NB4 (cell line): ENCODE data around the gene LMO3.

ENCODE experiments used
- DNase-seq: peaks from one replicate; pipeline ENCODE4 v3.0.0; 2010; ENCODE audit warnings: low read depth
- H3K4me3 ChIP-seq: one replicate; pipeline ENCODE4 v1.5.1; 2011; ENCODE audit warnings: mild to moderate bottlenecking, low read depth, low read length, moderate library complexity
- CTCF ChIP-seq: IDR thresholded peaks from one replicate; pipeline ENCODE4 v1.5.1; 2012; ENCODE audit warnings: low read depth, low read length
- MAX ChIP-seq: IDR thresholded peaks from 2 replicates; pipeline ENCODE4 v1.6.1; 2011; ENCODE audit warnings: low read depth, low read length
- MYC ChIP-seq: IDR thresholded peaks from 2 replicates; pipeline ENCODE4 v1.6.1; 2011; ENCODE audit warnings: low read depth, low read length
- POLR2A ChIP-seq: IDR thresholded peaks from 2 replicates; pipeline ENCODE4 v1.6.1; 2011; ENCODE audit warnings: mild to moderate bottlenecking; ENCODE audit not compliant: insufficient read length; ENCODE audit errors: extremely low read depth

LMO3 gene

GRCh38 chr12:16579041-16579440 lies 26.9 kb downstream of the LMO3 start:
- H3K4me3 ChIP-seq, result no peak overlapping the region
- TF ChIP-seq POLR2A, result no peak
- no peak for TF ChIP-seq MYC
- no peak for TF ChIP-seq MAX
- TF ChIP-seq CTCF, result no peak
- DNase-seq, result no peak

DNA sequence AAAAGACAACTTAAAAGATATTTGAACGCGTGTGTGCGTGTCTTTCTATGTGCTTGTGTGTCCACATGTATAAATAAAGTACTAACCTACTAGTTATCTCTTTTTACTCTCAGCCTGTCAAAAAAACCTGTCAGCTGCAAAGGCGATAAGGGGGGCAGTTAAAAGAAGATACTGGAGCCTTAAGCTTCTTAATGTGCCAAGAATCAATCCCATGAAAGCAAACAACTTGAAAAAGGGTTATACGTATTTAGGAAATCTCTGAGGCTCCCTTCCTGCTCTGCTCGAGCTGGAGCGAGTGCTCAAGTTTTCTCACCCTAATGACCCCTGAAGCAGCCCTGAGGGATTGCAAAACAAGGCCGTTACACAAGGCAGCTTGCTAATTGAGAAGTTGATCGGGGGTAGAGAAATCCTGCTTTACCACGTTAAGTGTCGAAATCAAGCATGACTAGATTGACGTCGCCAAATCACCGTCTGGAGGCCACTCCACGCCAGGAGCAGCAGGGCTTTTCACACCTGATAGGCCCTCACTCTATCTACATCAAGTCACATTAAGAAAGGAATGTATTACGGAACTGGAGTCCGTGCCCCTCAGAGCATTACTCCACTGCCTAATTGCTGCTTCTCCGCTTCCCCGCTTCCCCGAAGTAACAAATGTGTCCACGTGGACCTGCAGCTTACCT lies 32.4 kb downstream of the LMO3 start:
- peak; percentile 88 for DNase-seq
- TF ChIP-seq MYC (peak; percentile 85), MAX (peak; percentile 78), CTCF (no peak)
- H3K4me3 ChIP-seq, result no peak overlapping the region

- TF ChIP-seq MAX, result no peak
- no peak for TF ChIP-seq CTCF
- no peak for TF ChIP-seq POLR2A
- DNase-seq, result no peak
- no peak overlapping the region for H3K4me3 ChIP-seq
These were observed 37.1 kb downstream of the LMO3 start for GRCh38 chr12:16568873-16569272.

DNA sequence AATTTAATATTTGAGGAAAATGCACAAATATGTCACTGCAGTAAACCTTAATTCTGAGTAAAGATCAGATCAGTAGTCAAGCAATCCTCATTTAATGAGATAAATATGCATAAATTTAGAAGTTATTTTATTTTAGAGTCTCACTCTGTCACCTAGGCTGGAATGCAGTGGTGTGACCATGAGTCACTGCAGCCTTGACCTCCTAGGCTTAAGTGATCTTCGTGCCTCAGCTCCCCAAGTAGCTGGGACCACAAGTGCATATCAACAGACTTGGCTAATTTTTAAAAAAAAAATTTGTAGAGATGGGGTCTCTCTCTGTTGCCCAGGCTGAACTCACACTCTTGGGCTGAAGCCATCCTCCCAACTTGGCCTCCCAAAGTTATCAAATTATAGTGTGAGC lies 41.3 kb downstream of the LMO3 start:
- no peak overlapping the region for H3K4me3 ChIP-seq
- no peak for DNase-seq
- TF ChIP-seq CTCF, result no peak
- TF ChIP-seq MYC, result no peak
- no peak for TF ChIP-seq POLR2A
- TF ChIP-seq MAX, result no peak

GRCh38 chr12:16563504-16563903 lies 42.5 kb downstream of the LMO3 start:
- TF ChIP-seq MYC (no peak), MAX (no peak), POLR2A (no peak), CTCF (no peak)
- no peak overlapping the region for H3K4me3 ChIP-seq
- no peak for DNase-seq
